ENCODE measurements around the gene DLGAP1.

GRCh38 chr18:4391859-4392258, 63.2 kb downstream of the DLGAP1 start:
- TF ChIP-seq CTCF (conservative IDR thresholded peaks at IDR 0.05; ENCODE audit: low read depth in 2 of 2) (no peak), CREB1 (CRISPR knock-in tag; IDR thresholded peaks at IDR 0.05; ENCODE audit: low read depth) (no peak), JUNB (IDR thresholded peaks at IDR 0.05; ENCODE audit: unreplicated experiment) (no peak), ZNF331 (CRISPR knock-in tag; IDR thresholded peaks at IDR 0.05; ENCODE audit: low read depth) (no peak), REST (IDR thresholded peaks at IDR 0.05; ENCODE audit: unreplicated experiment) (no peak), ZNF114 (CRISPR knock-in tag; IDR thresholded peaks at IDR 0.05) (no peak), EZH2 (IDR thresholded peaks at IDR 0.05; ENCODE audit: low read depth, unreplicated experiment) (no peak), EZH2phosphoT487 (IDR thresholded peaks at IDR 0.05; ENCODE audit: unreplicated experiment) (no peak), POLR2AphosphoS5 (IDR thresholded peaks at IDR 0.05; ENCODE audit: low read depth) (no peak), NANOG (IDR thresholded peaks at IDR 0.05; ENCODE audit: borderline replicate concordance) (no peak), STAT1 (IDR thresholded peaks at IDR 0.05; ENCODE audit: unreplicated experiment) (no peak)

Measured in GM23338 (cell line).